ENCODE data around the gene LMNTD2.

Gene LMNTD2

GRCh38 chr11:540583-541432, 19.7 kb downstream of the LMNTD2 start:
- H3K27me3 ChIP-seq (ENCODE audit: control insufficient read depth, insufficient read depth, low read length), result peaks cover 5% of the 10 kb centered on the region
- no peaks in the 10 kb centered on the region for H3K36me3 ChIP-seq (ENCODE audit: control insufficient read depth, insufficient read depth, low read length)
- no peaks in the 10 kb centered on the region for H3K9me3 ChIP-seq (ENCODE audit: control insufficient read depth, insufficient read depth, low read length)
- no peak overlapping the region for H3K9ac ChIP-seq (ENCODE audit: low read depth, low read length)
- H3K4me1 ChIP-seq (ENCODE audit: control insufficient read depth, insufficient read depth, low read length), result no peaks in the 10 kb centered on the region
- H3K4me3 ChIP-seq (ENCODE audit: low read depth, low read length), result no peak overlapping the region

DNA sequence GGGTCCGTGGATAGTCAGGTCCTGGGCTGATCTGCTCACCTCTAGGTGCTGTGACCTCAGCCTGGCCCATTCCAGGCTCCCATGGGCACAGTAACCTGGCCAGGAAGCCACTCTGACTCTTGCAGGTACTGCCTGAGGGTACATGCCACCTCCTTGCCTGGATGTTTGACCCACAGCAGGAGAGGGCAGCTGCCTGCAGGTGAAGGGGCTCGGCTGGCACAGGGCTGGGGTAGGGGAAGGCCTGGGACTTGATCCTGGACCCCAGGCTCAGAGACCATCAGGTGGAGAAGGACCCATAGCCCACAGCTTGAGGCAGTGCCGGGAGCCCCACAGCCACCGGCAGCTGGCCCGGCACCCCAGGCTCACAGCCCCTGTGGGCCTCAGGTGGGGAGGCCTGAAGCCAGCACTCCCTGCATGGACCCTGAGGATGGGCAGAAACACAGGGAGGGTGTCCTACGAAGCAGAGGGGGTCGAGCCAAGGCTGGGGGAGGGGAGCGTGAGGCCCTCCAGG, 20.5 kb downstream of the LMNTD2 start:
- Histone ChIP-seq H3K9ac (ENCODE audit: low read depth, low read length) (no peak overlapping the region), H3K27me3 (ENCODE audit: control insufficient read depth, insufficient read depth, low read length) (peaks cover 5% of the 10 kb centered on the region), H3K4me3 (ENCODE audit: low read depth, low read length) (no peak overlapping the region), H3K36me3 (ENCODE audit: control insufficient read depth, insufficient read depth, low read length) (no peaks in the 10 kb centered on the region), H3K4me1 (ENCODE audit: control insufficient read depth, insufficient read depth, low read length) (no peaks in the 10 kb centered on the region), H3K9me3 (ENCODE audit: control insufficient read depth, insufficient read depth, low read length) (no peaks in the 10 kb centered on the region)

GRCh38 chr11:538431-539051, 22.0 kb downstream of the LMNTD2 start:
- Histone ChIP-seq H3K9me3 (ENCODE audit: control insufficient read depth, insufficient read depth, low read length) (no peaks in the 10 kb centered on the region), H3K9ac (ENCODE audit: low read depth, low read length) (no peak overlapping the region), H3K27me3 (ENCODE audit: control insufficient read depth, insufficient read depth, low read length) (peaks cover 5% of the 10 kb centered on the region), H3K4me1 (ENCODE audit: control insufficient read depth, insufficient read depth, low read length) (no peaks in the 10 kb centered on the region), H3K36me3 (ENCODE audit: control insufficient read depth, insufficient read depth, low read length) (peaks cover 4% of the 10 kb centered on the region), H3K4me3 (ENCODE audit: low read depth, low read length) (no peak overlapping the region)

- H3K9me3 ChIP-seq (ENCODE audit: control insufficient read depth, insufficient read depth, low read length), result no peaks in the 10 kb centered on the region
- no peaks in the 10 kb centered on the region for H3K4me1 ChIP-seq (ENCODE audit: control insufficient read depth, insufficient read depth, low read length)
- peaks cover 12% of the 10 kb centered on the region for H3K36me3 ChIP-seq (ENCODE audit: control insufficient read depth, insufficient read depth, low read length)
- H3K9ac ChIP-seq (ENCODE audit: low read depth, low read length), result no peak overlapping the region
- H3K27me3 ChIP-seq (ENCODE audit: control insufficient read depth, insufficient read depth, low read length), result peaks cover 5% of the 10 kb centered on the region
- peak overlapping the region; percentile 70 for H3K4me3 ChIP-seq (ENCODE audit: low read depth, low read length)
Measured at GRCh38 chr11:537622-538430, 22.7 kb downstream of the LMNTD2 start.

GRCh38 chr11:536841-537621, 23.5 kb downstream of the LMNTD2 start, which contains the start of gene LRRC56:
TSS of gene LRRC56 (plus strand) at chr11:537527. CDS start at chr11:540685, 3,158 bp downstream.
- Histone ChIP-seq H3K4me1 (ENCODE audit: control insufficient read depth, insufficient read depth, low read length) (no peaks in the 10 kb centered on the region), H3K36me3 (ENCODE audit: control insufficient read depth, insufficient read depth, low read length) (peaks cover 20% of the 10 kb centered on the region), H3K9me3 (ENCODE audit: control insufficient read depth, insufficient read depth, low read length) (no peaks in the 10 kb centered on the region), H3K9ac (ENCODE audit: low read depth, low read length) (no peak within 1 kb of the TSS), H3K4me3 (ENCODE audit: low read depth, low read length) (peak within 1 kb of the TSS; percentile 70), H3K27me3 (ENCODE audit: control insufficient read depth, insufficient read depth, low read length) (peaks cover 5% of the 10 kb centered on the region)

DNA sequence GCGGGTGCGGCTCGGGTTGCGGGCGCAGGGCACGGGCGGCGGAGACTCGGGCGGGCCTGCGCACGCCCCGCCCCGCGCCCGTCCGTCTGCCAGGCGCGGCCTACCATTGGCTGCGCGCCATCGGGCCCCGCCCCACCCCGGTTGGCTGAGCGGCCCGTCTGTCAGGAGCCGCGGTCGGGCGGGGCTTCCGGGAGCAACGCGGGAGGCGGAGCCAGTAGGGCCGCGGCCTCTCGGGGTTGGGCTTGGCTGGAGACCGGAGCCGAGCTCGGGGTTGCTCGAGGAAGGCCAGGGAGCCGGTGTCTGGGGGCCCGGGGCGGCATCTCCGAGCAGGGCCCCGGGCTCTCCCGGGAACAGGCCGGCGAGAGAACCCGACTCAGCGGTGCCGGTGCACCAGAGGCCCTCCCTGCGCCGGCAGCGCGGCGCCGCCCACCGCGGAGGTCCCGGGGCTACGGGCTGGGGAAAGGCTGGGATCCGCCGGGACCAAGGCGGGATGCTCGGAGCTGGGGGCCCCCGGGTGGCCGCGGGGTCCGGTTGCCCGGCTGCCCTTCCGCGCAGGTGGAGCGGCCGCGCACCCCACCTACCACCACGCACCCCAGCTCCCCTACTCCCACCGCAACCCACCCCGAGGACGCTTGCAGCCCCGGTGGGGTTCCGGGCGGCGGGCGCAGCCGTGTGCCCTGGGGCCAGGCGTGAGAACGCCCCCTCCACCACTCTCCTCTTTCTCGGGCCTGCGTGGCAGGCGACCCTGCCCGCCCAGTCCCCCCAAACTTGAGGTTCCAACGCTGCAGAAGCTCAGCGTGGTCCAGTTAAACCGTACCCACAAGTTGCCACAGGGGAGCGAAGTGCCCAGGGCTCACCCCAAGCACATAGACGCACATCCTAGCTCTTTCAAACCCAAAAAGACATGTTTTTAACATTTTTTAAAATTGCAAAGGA, 24.8 kb downstream of the LMNTD2 start, which contains the start of gene HRAS:
TSS of gene HRAS (minus strand) at position 58 of the 936 bp plus-strand sequence.
- no peaks in the 10 kb centered on the region for H3K9me3 ChIP-seq (ENCODE audit: control insufficient read depth, insufficient read depth, low read length)
- H3K36me3 ChIP-seq (ENCODE audit: control insufficient read depth, insufficient read depth, low read length), result peaks cover 21% of the 10 kb centered on the region
- peak within 1 kb of the TSS; percentile 65 for H3K9ac ChIP-seq (ENCODE audit: low read depth, low read length)
- peak within 1 kb of the TSS; percentile 70 for H3K4me3 ChIP-seq (ENCODE audit: low read depth, low read length)
- no peaks in the 10 kb centered on the region for H3K4me1 ChIP-seq (ENCODE audit: control insufficient read depth, insufficient read depth, low read length)
- H3K27me3 ChIP-seq (ENCODE audit: control insufficient read depth, insufficient read depth, low read length), result peaks cover 5% of the 10 kb centered on the region

- no peaks in the 10 kb centered on the region for H3K9me3 ChIP-seq (ENCODE audit: control insufficient read depth, insufficient read depth, low read length)
- no peaks in the 10 kb centered on the region for H3K4me1 ChIP-seq (ENCODE audit: control insufficient read depth, insufficient read depth, low read length)
- H3K4me3 ChIP-seq (ENCODE audit: low read depth, low read length), result peak overlapping the region; percentile 64
- H3K36me3 ChIP-seq (ENCODE audit: control insufficient read depth, insufficient read depth, low read length), result peaks cover 22% of the 10 kb centered on the region
- H3K27me3 ChIP-seq (ENCODE audit: control insufficient read depth, insufficient read depth, low read length), result peaks cover 5% of the 10 kb centered on the region
- no peak overlapping the region for H3K9ac ChIP-seq (ENCODE audit: low read depth, low read length)
Measured at GRCh38 chr11:535210-535518, 25.4 kb downstream of the LMNTD2 start.

- Histone ChIP-seq H3K9me3 (ENCODE audit: control insufficient read depth, insufficient read depth, low read length) (no peaks in the 10 kb centered on the region), H3K9ac (ENCODE audit: low read depth, low read length) (peak overlapping the region; percentile 65), H3K36me3 (ENCODE audit: control insufficient read depth, insufficient read depth, low read length) (peaks cover 23% of the 10 kb centered on the region), H3K4me3 (ENCODE audit: low read depth, low read length) (peak overlapping the region; percentile 64), H3K4me1 (ENCODE audit: control insufficient read depth, insufficient read depth, low read length) (no peaks in the 10 kb centered on the region), H3K27me3 (ENCODE audit: control insufficient read depth, insufficient read depth, low read length) (peaks cover 5% of the 10 kb centered on the region)
Measured at GRCh38 chr11:534396-535209, 25.9 kb downstream of the LMNTD2 start.

DNA sequence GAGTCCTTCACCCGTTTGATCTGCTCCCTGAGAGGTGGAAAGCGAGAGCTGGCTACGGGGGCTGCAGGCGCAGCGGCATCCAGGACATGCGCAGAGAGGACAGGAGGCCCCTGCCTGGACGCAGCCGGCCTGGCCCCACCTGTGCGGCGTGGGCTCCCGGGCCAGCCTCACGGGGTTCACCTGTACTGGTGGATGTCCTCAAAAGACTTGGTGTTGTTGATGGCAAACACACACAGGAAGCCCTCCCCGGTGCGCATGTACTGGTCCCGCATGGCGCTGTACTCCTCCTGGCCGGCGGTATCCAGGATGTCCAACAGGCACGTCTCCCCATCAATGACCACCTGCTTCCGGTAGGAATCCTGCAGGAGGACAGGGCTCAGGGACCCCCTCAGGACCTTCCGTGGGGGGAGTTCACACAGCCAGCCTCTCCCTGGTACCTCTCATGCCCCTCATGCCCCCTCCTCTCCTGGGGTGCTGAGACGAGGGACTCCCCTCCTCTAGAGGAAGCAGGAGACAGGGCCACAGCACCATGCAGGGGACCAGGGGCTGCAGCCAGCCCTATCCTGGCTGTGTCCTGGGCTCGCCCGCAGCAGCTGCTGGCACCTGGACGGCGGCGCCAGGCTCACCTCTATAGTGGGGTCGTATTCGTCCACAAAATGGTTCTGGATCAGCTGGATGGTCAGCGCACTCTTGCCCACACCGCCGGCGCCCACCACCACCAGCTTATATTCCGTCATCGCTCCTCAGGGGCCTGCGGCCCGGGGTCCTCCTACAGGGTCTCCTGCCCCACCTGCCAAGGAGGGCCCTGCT, 26.7 kb downstream of the LMNTD2 start:
- Histone ChIP-seq H3K4me1 (ENCODE audit: control insufficient read depth, insufficient read depth, low read length) (no peaks in the 10 kb centered on the region), H3K9me3 (ENCODE audit: control insufficient read depth, insufficient read depth, low read length) (no peaks in the 10 kb centered on the region), H3K9ac (ENCODE audit: low read depth, low read length) (no peak overlapping the region), H3K4me3 (ENCODE audit: low read depth, low read length) (peak overlapping the region; percentile 64), H3K27me3 (ENCODE audit: control insufficient read depth, insufficient read depth, low read length) (peaks cover 5% of the 10 kb centered on the region), H3K36me3 (ENCODE audit: control insufficient read depth, insufficient read depth, low read length) (peaks cover 23% of the 10 kb centered on the region)
